ENCODE measurements around the gene KRT7. TPM values are rescaled to one million over a fixed set of nuclear protein-coding genes. Genes with fewer than 3 reads are reported as not detected.

The KRT7 gene
- total and polyA plus RNA-seq, 2 donors (not counting 3 experiments of a cell fraction or from before 2014, with no cell fraction given), result 120 to 293 TPM

DNA sequence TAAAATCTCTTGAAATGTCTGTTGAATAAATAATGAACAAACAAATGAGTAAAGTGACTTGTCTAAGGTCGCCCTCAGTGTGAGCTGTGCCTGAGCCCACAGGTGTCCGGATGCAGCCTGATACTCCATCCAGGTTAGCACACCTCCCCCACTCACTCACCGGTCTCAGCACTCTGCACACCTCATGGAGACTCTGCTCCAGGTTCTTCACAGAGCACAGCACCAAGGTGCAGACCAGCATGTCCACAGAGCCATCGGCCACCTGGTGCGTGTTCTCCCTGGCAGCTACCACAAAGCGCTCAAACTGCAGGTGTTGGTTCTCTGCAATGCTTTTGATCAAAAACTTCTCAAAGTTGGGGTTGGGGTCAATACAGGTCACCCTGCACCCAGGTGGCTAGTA is 4.1 kb upstream of the KRT7 start:
- FAIRE-seq (peak; percentile 31), DNase-seq (ENCODE audit: low read depth, low spot score) (no peak)
- dilution Hi-C loops (cut with MboI; ENCODE audit: extremely low pct_ligation_motif_present, low sequenced_read_pairs) (no loop called here), intact Hi-C loops (cut with micrococcal nuclease) (no loop called here)
- Histone ChIP-seq H3K27me3 (ENCODE audit: control insufficient read depth in 2 of 2, insufficient read depth in 2 of 2, low read length in 2 of 2) (no peaks in the 10 kb centered on the region), H2AFZ (ENCODE audit: low read depth, low read length) (no peak overlapping the region), H4K20me1 (replicated peaks; ENCODE audit: control insufficient read depth, extremely low read depth, insufficient read depth, low read length) (no peaks in the 10 kb centered on the region), H3K9ac (replicated peaks; ENCODE audit: extremely low read depth, insufficient read depth, low read length) (no peak overlapping the region), H3K79me2 (ENCODE audit: control insufficient read depth, insufficient read depth, low read length) (peaks cover 5% of the 10 kb centered on the region), H3K4me2 (ENCODE audit: insufficient read depth, low read length) (no peak overlapping the region), H3K4me1 (ENCODE audit: control insufficient read depth, extremely low read depth, insufficient read depth, low read length) (peaks cover 34% of the 10 kb centered on the region), H3K9me1 (replicated peaks; ENCODE audit: control insufficient read depth, extremely low read depth, insufficient read depth, low read length) (no peaks in the 10 kb centered on the region), H3K27ac (ENCODE audit: insufficient read depth, low read depth, low read length) (no peak overlapping the region), H3K36me3 (ENCODE audit: control insufficient read depth in 2 of 2, extremely low read depth in 1 of 2, insufficient read depth in 2 of 2, low read length in 2 of 2) (no peaks in the 10 kb centered on the region), H3K9me3 (replicated peaks; ENCODE audit: control insufficient read depth, insufficient read depth, low read length) (no peaks in the 10 kb centered on the region), H3K4me3 (replicated peaks in 1 of 3; ENCODE audit: insufficient read depth in 1 of 3, low read depth in 1 of 3, low read length in 3 of 3) (no peak overlapping the region)
- no TSS peak for BruUV-seq (replicated peaks)
- no peak for TF ChIP-seq EZH2 (IDR thresholded peaks at IDR 0.05; ENCODE audit: borderline replicate concordance, low read depth, low read length, severe bottlenecking)
- TF ChIP-seq, protein P1, sequence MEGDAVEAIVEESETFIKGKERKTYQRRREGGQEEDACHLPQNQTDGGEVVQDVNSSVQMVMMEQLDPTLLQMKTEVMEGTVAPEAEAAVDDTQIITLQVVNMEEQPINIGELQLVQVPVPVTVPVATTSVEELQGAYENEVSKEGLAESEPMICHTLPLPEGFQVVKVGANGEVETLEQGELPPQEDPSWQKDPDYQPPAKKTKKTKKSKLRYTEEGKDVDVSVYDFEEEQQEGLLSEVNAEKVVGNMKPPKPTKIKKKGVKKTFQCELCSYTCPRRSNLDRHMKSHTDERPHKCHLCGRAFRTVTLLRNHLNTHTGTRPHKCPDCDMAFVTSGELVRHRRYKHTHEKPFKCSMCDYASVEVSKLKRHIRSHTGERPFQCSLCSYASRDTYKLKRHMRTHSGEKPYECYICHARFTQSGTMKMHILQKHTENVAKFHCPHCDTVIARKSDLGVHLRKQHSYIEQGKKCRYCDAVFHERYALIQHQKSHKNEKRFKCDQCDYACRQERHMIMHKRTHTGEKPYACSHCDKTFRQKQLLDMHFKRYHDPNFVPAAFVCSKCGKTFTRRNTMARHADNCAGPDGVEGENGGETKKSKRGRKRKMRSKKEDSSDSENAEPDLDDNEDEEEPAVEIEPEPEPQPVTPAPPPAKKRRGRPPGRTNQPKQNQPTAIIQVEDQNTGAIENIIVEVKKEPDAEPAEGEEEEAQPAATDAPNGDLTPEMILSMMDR (IDR thresholded peaks at IDR 0.05; ENCODE audit: extremely low read depth in 1 of 2, insufficient read depth in 1 of 2, low read depth in 1 of 2, low read length in 2 of 2), result no peak
- TF ChIP-seq POLR2AphosphoS5 (IDR thresholded peaks at IDR 0.05; ENCODE audit: insufficient read depth, low read depth, low read length), result no peak
- TF ChIP-seq, protein P2, sequence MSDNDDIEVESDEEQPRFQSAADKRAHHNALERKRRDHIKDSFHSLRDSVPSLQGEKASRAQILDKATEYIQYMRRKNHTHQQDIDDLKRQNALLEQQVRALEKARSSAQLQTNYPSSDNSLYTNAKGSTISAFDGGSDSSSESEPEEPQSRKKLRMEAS (IDR thresholded peaks at IDR 0.05; ENCODE audit: insufficient read depth, insufficient read length), result no peak
- no peak for TF ChIP-seq POLR2A (IDR thresholded peaks at IDR 0.05; ENCODE audit: low read depth, low read length)
- no peak for TF ChIP-seq GATA2 (IDR thresholded peaks at IDR 0.05; ENCODE audit: insufficient read depth, insufficient read length, low read depth, low read length)
- TF ChIP-seq MYC (IDR thresholded peaks at IDR 0.05; ENCODE audit: low read depth, low read length), result no peak
- ChIA-PET CTCF (interaction anchor here (0.6 to 2.6 kb wide), 5 partner anchors 10 to 53 kb away, joined by 3 to 8 read pairs (median 4); no protein-coding TSS in a partner anchor), POLR2A (no interaction called here)
